ENCODE results near the gene STIM1. TPM values are rescaled to one million over a fixed set of nuclear protein-coding genes. Genes with fewer than 3 reads are reported as not detected.

Gene STIM1
- polyA plus RNA-seq, 2 donors: 29.5 to 42.7 TPM

- Histone ChIP-seq H3K27me3 (ENCODE audit: control insufficient read depth in 1 of 2, insufficient read depth in 2 of 2, low read length in 2 of 2) (no peaks in the 10 kb centered on the region), H3K9me3 (ENCODE audit: control insufficient read depth in 2 of 2, insufficient read depth in 1 of 2, low read depth in 1 of 2, low read length in 1 of 2) (no peaks in the 10 kb centered on the region), H3K4me3 (ENCODE audit: low read depth in 1 of 2, low read length in 2 of 2) (no peak overlapping the region), H3K4me1 (ENCODE audit: control insufficient read depth in 2 of 2, insufficient read depth in 2 of 2, low read length in 1 of 2) (peaks cover 5 to 8% of the 10 kb centered on the region in 2 donors), H3K36me3 (ENCODE audit: control insufficient read depth in 2 of 2, insufficient read depth in 2 of 2, low read length in 1 of 2) (no peaks in the 10 kb centered on the region), H3K27ac (ENCODE audit: low read depth in 2 of 2, low read length in 1 of 2) (peak overlapping the region in 1 of 2 donors; percentile 47)
- WGBS, 2 donors: 94 to 96% methylated on average over 1 of the region's 1 CpG
These were observed 47.9 kb downstream of the STIM1 start for GRCh38 chr11:3903207-3903896.

DNA sequence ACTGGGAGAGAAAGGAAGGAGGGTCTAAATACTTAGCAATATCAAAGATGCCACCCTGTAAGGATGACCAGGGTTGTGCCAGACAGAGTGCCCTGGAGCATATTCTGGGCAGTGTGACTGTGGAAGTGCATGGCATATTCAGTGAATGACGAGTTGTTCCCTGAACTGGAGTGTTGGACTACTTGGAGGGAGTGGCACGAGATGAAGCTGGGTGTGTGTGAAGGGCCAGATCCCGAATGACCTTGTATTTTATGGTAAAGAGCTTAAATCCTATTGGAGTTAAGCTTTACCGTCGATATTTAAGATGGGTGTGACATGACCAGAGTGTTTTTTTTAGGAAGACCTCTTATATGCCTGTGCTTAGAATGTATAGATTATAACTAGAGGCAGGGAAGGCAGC lies 48.8 kb downstream of the STIM1 start:
- WGBS, 2 donors: 47 to 62% methylated on average over 5 of the region's 5 CpGs
- H3K4me3 ChIP-seq (ENCODE audit: low read depth in 1 of 2, low read length in 2 of 2): no peak overlapping the region
- H3K27me3 ChIP-seq (ENCODE audit: control insufficient read depth in 1 of 2, insufficient read depth in 2 of 2, low read length in 2 of 2): no peaks in the 10 kb centered on the region
- H3K27ac ChIP-seq (ENCODE audit: low read depth in 2 of 2, low read length in 1 of 2): peak overlapping the region; percentile 75 to 91
- H3K4me1 ChIP-seq (ENCODE audit: control insufficient read depth in 2 of 2, insufficient read depth in 2 of 2, low read length in 1 of 2): peaks cover 5 to 8% of the 10 kb centered on the region in 2 donors
- no peaks in the 10 kb centered on the region for H3K36me3 ChIP-seq (ENCODE audit: control insufficient read depth in 2 of 2, insufficient read depth in 2 of 2, low read length in 1 of 2)
- no peaks in the 10 kb centered on the region for H3K9me3 ChIP-seq (ENCODE audit: control insufficient read depth in 2 of 2, insufficient read depth in 1 of 2, low read depth in 1 of 2, low read length in 1 of 2)

DNA sequence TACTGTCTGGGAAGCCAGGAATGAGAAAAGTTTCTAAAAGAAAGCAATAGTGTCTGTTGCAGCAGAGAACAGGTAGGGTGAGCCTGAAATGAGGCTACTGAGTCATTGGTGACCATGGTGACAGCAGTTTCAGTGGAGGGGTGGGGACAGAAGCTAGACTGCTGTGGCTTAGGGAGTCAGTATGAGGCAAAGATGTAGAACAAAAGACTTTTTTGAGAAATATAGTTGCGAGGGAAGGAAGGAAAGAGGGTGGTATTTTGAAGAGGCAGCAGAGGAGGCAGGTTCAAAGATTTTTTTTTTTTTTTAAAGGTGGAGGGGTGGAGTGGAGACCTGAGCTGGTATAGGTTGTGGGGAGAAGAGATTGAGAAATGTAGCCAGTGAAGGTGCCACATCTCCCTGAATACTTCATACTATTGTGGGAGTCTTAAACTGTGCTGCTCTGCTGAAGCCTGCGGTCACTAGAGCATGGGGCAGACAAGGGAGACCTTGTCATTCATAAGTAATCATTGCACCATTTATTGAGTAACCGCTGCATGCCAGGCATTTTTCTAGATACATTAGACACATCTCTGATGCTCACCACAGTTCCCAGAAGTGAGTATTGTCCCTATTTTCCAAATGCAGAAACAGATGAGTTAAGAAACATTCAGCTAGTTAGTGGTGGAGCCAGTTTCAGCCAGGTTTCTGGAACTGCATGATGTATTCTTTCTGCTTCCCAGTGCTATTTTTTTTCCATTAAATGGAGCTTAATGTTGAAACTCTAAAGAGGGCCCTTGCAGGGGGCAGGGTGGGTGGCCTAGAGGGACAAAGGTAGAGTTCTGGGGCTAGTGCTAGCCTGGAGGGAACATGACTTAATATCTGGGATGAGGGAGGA lies 49.9 kb downstream of the STIM1 start:
- no peak overlapping the region for H3K4me3 ChIP-seq (ENCODE audit: low read depth in 1 of 2, low read length in 2 of 2)
- H3K27ac ChIP-seq (ENCODE audit: low read depth in 2 of 2, low read length in 1 of 2): peak overlapping the region; percentile 75 to 91
- H3K36me3 ChIP-seq (ENCODE audit: control insufficient read depth in 2 of 2, insufficient read depth in 2 of 2, low read length in 1 of 2): no peaks in the 10 kb centered on the region
- no peaks in the 10 kb centered on the region for H3K27me3 ChIP-seq (ENCODE audit: control insufficient read depth in 1 of 2, insufficient read depth in 2 of 2, low read length in 2 of 2)
- no peaks in the 10 kb centered on the region for H3K9me3 ChIP-seq (ENCODE audit: control insufficient read depth in 2 of 2, insufficient read depth in 1 of 2, low read depth in 1 of 2, low read length in 1 of 2)
- H3K4me1 ChIP-seq (ENCODE audit: control insufficient read depth in 2 of 2, insufficient read depth in 2 of 2, low read length in 1 of 2): peaks cover 5 to 8% of the 10 kb centered on the region in 2 donors
- 64 to 71% methylated on average over 3 of the region's 3 CpGs for WGBS, 2 donors

GRCh38 chr11:3906166-3906565 lies 50.7 kb downstream of the STIM1 start:
- H3K4me3 ChIP-seq (ENCODE audit: low read depth in 1 of 2, low read length in 2 of 2): no peak overlapping the region
- H3K27ac ChIP-seq (ENCODE audit: low read depth in 2 of 2, low read length in 1 of 2): peak overlapping the region in 1 of 2 donors; percentile 59
- H3K9me3 ChIP-seq (ENCODE audit: control insufficient read depth in 2 of 2, insufficient read depth in 1 of 2, low read depth in 1 of 2, low read length in 1 of 2): no peaks in the 10 kb centered on the region
- WGBS, 2 donors: 89 to 93% methylated on average over 2 of the region's 2 CpGs
- H3K27me3 ChIP-seq (ENCODE audit: control insufficient read depth in 1 of 2, insufficient read depth in 2 of 2, low read length in 2 of 2): no peaks in the 10 kb centered on the region
- no peaks in the 10 kb centered on the region for H3K36me3 ChIP-seq (ENCODE audit: control insufficient read depth in 2 of 2, insufficient read depth in 2 of 2, low read length in 1 of 2)
- H3K4me1 ChIP-seq (ENCODE audit: control insufficient read depth in 2 of 2, insufficient read depth in 2 of 2, low read length in 1 of 2): peaks cover 5 to 8% of the 10 kb centered on the region in 2 donors

DNA sequence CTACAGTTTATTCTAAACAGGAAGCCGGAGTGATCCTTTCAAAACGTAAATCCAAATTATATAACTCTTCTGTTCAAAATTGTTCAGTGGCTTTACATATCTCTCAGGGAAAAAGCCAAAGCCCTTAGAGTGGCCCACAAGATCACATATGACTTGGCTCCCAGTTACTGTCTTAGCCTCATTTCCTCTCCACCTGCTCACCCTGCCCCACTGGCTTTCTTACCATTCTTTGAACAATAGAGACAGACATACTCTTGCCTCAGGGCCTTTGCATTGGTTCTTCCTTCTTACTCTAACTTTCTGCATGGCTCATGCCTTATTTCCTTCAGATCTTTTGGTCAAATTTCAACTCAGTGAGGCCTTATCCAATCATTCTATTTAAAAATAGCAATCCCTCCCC lies 52.1 kb downstream of the STIM1 start:
- no peaks in the 10 kb centered on the region for H3K27me3 ChIP-seq (ENCODE audit: control insufficient read depth in 1 of 2, insufficient read depth in 2 of 2, low read length in 2 of 2)
- peaks cover 3 to 4% of the 10 kb centered on the region in 2 donors for H3K4me1 ChIP-seq (ENCODE audit: control insufficient read depth in 2 of 2, insufficient read depth in 2 of 2, low read length in 1 of 2)
- H3K36me3 ChIP-seq (ENCODE audit: control insufficient read depth in 2 of 2, insufficient read depth in 2 of 2, low read length in 1 of 2): no peaks in the 10 kb centered on the region
- H3K4me3 ChIP-seq (ENCODE audit: low read depth in 1 of 2, low read length in 2 of 2): no peak overlapping the region
- H3K9me3 ChIP-seq (ENCODE audit: control insufficient read depth in 2 of 2, insufficient read depth in 1 of 2, low read depth in 1 of 2, low read length in 1 of 2): no peaks in the 10 kb centered on the region
- WGBS, 2 donors: 37 to 49% methylated on average over 2 of the region's 2 CpGs
- peak overlapping the region; percentile 9 to 21 for H3K27ac ChIP-seq (ENCODE audit: low read depth in 2 of 2, low read length in 1 of 2)

DNA sequence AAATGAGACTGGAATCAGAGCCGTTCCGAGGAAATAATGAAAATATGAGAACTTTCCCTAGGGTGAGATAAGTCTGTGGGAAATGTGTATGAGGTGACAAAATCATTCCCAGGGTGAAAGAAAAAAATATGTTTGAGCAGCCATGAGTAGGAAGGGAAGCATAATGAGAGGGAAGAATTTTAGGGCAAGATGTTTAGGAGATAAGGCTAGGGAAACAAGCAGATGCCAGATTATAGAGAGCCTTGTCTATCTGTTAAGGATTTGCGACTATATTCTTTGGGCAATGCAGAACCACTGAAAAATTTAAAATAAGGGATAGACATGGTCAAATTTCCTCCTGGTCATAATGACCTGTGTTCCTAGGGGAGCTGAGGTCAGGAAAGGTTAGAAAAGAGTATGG lies 54.4 kb downstream of the STIM1 start:
- Histone ChIP-seq H3K4me3 (ENCODE audit: low read depth in 1 of 2, low read length in 2 of 2) (no peak overlapping the region), H3K27me3 (ENCODE audit: control insufficient read depth in 1 of 2, insufficient read depth in 2 of 2, low read length in 2 of 2) (no peaks in the 10 kb centered on the region), H3K9me3 (ENCODE audit: control insufficient read depth in 2 of 2, insufficient read depth in 1 of 2, low read depth in 1 of 2, low read length in 1 of 2) (no peaks in the 10 kb centered on the region), H3K36me3 (ENCODE audit: control insufficient read depth in 2 of 2, insufficient read depth in 2 of 2, low read length in 1 of 2) (no peaks in the 10 kb centered on the region), H3K4me1 (ENCODE audit: control insufficient read depth in 2 of 2, insufficient read depth in 2 of 2, low read length in 1 of 2) (no peaks in the 10 kb centered on the region), H3K27ac (ENCODE audit: low read depth in 2 of 2, low read length in 1 of 2) (no peak overlapping the region)
- 46 to 48% methylated on average over 3 of the region's 3 CpGs for WGBS, 2 donors

GRCh38 chr11:3911908-3912505 lies 56.5 kb downstream of the STIM1 start:
- Histone ChIP-seq H3K4me1 (ENCODE audit: control insufficient read depth in 2 of 2, insufficient read depth in 2 of 2, low read length in 1 of 2) (no peaks in the 10 kb centered on the region), H3K36me3 (ENCODE audit: control insufficient read depth in 2 of 2, insufficient read depth in 2 of 2, low read length in 1 of 2) (no peaks in the 10 kb centered on the region), H3K27me3 (ENCODE audit: control insufficient read depth in 1 of 2, insufficient read depth in 2 of 2, low read length in 2 of 2) (no peaks in the 10 kb centered on the region), H3K4me3 (ENCODE audit: low read depth in 1 of 2, low read length in 2 of 2) (no peak overlapping the region), H3K9me3 (ENCODE audit: control insufficient read depth in 2 of 2, insufficient read depth in 1 of 2, low read depth in 1 of 2, low read length in 1 of 2) (no peaks in the 10 kb centered on the region), H3K27ac (ENCODE audit: low read depth in 2 of 2, low read length in 1 of 2) (no peak overlapping the region)
- 96 to 99% methylated on average over 3 of the region's 3 CpGs for WGBS, 2 donors

DNA sequence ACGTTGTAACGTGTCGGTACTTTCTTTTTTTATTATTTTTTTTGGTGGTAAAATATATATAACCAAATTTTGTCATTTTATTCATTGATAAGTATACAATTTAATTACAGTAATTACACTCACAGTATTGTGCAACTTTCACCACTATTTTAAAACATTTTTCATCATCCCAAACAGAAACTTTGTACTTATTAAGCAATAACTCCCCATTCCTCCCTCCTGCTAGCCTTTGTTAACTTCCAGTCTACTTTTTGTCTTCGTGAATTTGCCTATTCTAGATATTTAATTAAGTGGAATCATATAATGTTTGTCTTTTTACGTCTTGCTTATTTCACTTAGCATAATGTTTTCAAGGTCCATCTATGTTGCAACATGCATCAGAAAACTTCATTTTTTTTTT lies 58.5 kb downstream of the STIM1 start:
- no peaks in the 10 kb centered on the region for H3K36me3 ChIP-seq (ENCODE audit: control insufficient read depth in 2 of 2, insufficient read depth in 2 of 2, low read length in 1 of 2)
- 83 to 87% methylated on average over 5 of the region's 5 CpGs for WGBS, 2 donors
- H3K4me1 ChIP-seq (ENCODE audit: control insufficient read depth in 2 of 2, insufficient read depth in 2 of 2, low read length in 1 of 2): peaks cover 0 to 2% of the 10 kb centered on the region in 2 donors
- no peaks in the 10 kb centered on the region for H3K27me3 ChIP-seq (ENCODE audit: control insufficient read depth in 1 of 2, insufficient read depth in 2 of 2, low read length in 2 of 2)
- no peak overlapping the region for H3K4me3 ChIP-seq (ENCODE audit: low read depth in 1 of 2, low read length in 2 of 2)
- H3K27ac ChIP-seq (ENCODE audit: low read depth in 2 of 2, low read length in 1 of 2): no peak overlapping the region
- no peaks in the 10 kb centered on the region for H3K9me3 ChIP-seq (ENCODE audit: control insufficient read depth in 2 of 2, insufficient read depth in 1 of 2, low read depth in 1 of 2, low read length in 1 of 2)

GRCh38 chr11:3914805-3915204 lies 59.3 kb downstream of the STIM1 start:
- Histone ChIP-seq H3K27me3 (ENCODE audit: control insufficient read depth in 1 of 2, insufficient read depth in 2 of 2, low read length in 2 of 2) (no peaks in the 10 kb centered on the region), H3K36me3 (ENCODE audit: control insufficient read depth in 2 of 2, insufficient read depth in 2 of 2, low read length in 1 of 2) (no peaks in the 10 kb centered on the region), H3K9me3 (ENCODE audit: control insufficient read depth in 2 of 2, insufficient read depth in 1 of 2, low read depth in 1 of 2, low read length in 1 of 2) (no peaks in the 10 kb centered on the region), H3K4me1 (ENCODE audit: control insufficient read depth in 2 of 2, insufficient read depth in 2 of 2, low read length in 1 of 2) (peaks cover 0 to 2% of the 10 kb centered on the region in 2 donors), H3K27ac (ENCODE audit: low read depth in 2 of 2, low read length in 1 of 2) (no peak overlapping the region), H3K4me3 (ENCODE audit: low read depth in 1 of 2, low read length in 2 of 2) (no peak overlapping the region)
- 17 to 40% methylated on average over 1 of the region's 1 CpG for WGBS, 2 donors
